ENCODE data around the gene RPH3AL.
"Not testable (repeated sequence)": the region's sequence is repeated elsewhere in the genome, so short reads cannot be mapped to it uniquely, and the experiment has no call there.

The RPH3AL gene

GRCh38 chr17:224576-224975, 128.0 kb downstream of the RPH3AL start:
- not testable (repeated sequence) for DNase-seq (ENCODE audit: low read depth)

- no peak for DNase-seq (ENCODE audit: low read depth)
Observed at GRCh38 chr17:223723-224471, 128.7 kb downstream of the RPH3AL start.

GRCh38 chr17:222172-222571, 130.4 kb downstream of the RPH3AL start:
- no peak for DNase-seq (ENCODE audit: low read depth)

- DNase-seq (ENCODE audit: low read depth) = no peak
Observed at GRCh38 chr17:219696-220095, 132.9 kb downstream of the RPH3AL start.

- DNase-seq (ENCODE audit: low read depth) = no peak
Observed at GRCh38 chr17:218432-219110, 134.0 kb downstream of the RPH3AL start.

GRCh38 chr17:216625-217024, 136.0 kb downstream of the RPH3AL start:
- DNase-seq (ENCODE audit: low read depth) = no peak

- not testable (repeated sequence) for DNase-seq (ENCODE audit: low read depth)
Observed at GRCh38 chr17:215563-216478, 136.8 kb downstream of the RPH3AL start.

- DNase-seq (ENCODE audit: low read depth) = no peak
Observed at GRCh38 chr17:214881-215331, 137.7 kb downstream of the RPH3AL start.

- no peak for DNase-seq (ENCODE audit: low read depth)
Observed at GRCh38 chr17:213286-214105, 139.1 kb downstream of the RPH3AL start.

GRCh38 chr17:210402-210801, 142.2 kb downstream of the RPH3AL start:
- DNase-seq (ENCODE audit: low read depth) = no peak

- no peak for DNase-seq (ENCODE audit: low read depth)
Observed at GRCh38 chr17:208429-208828, 144.2 kb downstream of the RPH3AL start.

- DNase-seq (ENCODE audit: low read depth) = no peak
Observed at GRCh38 chr17:207775-208174, 144.8 kb downstream of the RPH3AL start.

GRCh38 chr17:206941-207560, 145.6 kb downstream of the RPH3AL start:
- no peak for DNase-seq (ENCODE audit: low read depth)

- not testable (repeated sequence) for DNase-seq (ENCODE audit: low read depth)
Observed at GRCh38 chr17:206484-206883, 146.1 kb downstream of the RPH3AL start.

GRCh38 chr17:205817-206216, 146.8 kb downstream of the RPH3AL start:
- DNase-seq (ENCODE audit: low read depth) = no peak

- DNase-seq (ENCODE audit: low read depth) = no peak
Observed at GRCh38 chr17:205148-205669, 147.4 kb downstream of the RPH3AL start.

- no peak for DNase-seq (ENCODE audit: low read depth)
Observed at GRCh38 chr17:204427-205147, 148.0 kb downstream of the RPH3AL start.

- DNase-seq (ENCODE audit: low read depth) = no peak
Observed at GRCh38 chr17:202501-202951, 150.1 kb downstream of the RPH3AL start.

- not testable (repeated sequence) for DNase-seq (ENCODE audit: low read depth)
Observed at GRCh38 chr17:201736-202135, 150.9 kb downstream of the RPH3AL start.

GRCh38 chr17:201257-201656, 151.3 kb downstream of the RPH3AL start:
- DNase-seq (ENCODE audit: low read depth) = not testable (repeated sequence)
